Effector memory CD8-positive, alpha-beta T cell (primary cell): ENCODE results near the gene SGK1.
A peak's percentile ranks its signal among the peaks of the same experiment; 100 is the strongest.

ENCODE experiments used
- ATAC-seq: fragments of 150-1000 bp; cut with Tn5 transposase; replicated peaks from 2 replicates; pipeline ENCODE4 v1.10.0; 2021; ENCODE audit warnings: mild to moderate bottlenecking, moderate library complexity
- DNase-seq, 3 experiments: peaks; one replicate each; pipeline ENCODE4 v3.0.0; 2021
- H3K27ac Mint-ChIP-seq, 2 donors: one replicate each; pipeline ENCODE4 v1.8.0; 2022; ENCODE audit warnings: mild to moderate bottlenecking in 2 of 2, mixed read lengths in 2 of 2, moderate library complexity in 2 of 2
- H3K27me3 Mint-ChIP-seq, 2 donors: one replicate each; pipeline ENCODE4 v1.8.0; 2022; ENCODE audit warnings: mixed read lengths in 2 of 2
- H3K36me3 Mint-ChIP-seq: one replicate; pipeline ENCODE4 v1.8.0; 2022; ENCODE audit warnings: mild to moderate bottlenecking, moderate library complexity, mixed read lengths; ENCODE audit not compliant: insufficient read depth
- H3K4me1 Mint-ChIP-seq, 2 donors: one replicate each; pipeline ENCODE4 v1.8.0; 2022; ENCODE audit warnings: low read depth in 2 of 2, mixed read lengths in 2 of 2
- H3K4me3 Mint-ChIP-seq, 2 donors: one replicate each; pipeline ENCODE4 v1.8.0; 2022; ENCODE audit warnings: mild to moderate bottlenecking in 2 of 2, mixed read lengths in 2 of 2, moderate library complexity in 2 of 2
- H3K9me3 Mint-ChIP-seq, 2 donors: one replicate each; pipeline ENCODE4 v1.8.0; 2022; ENCODE audit warnings: mixed read lengths in 2 of 2
- total RNA-seq, 9 experiments: gene quantifications; one replicate each; lab custom pipeline; 2026; lab: John Stamatoyannopoulos, UW

The SGK1 gene
- total RNA-seq = 17.2 to 247 (median 131) reads per million in 9 experiments

GRCh38 chr6:134317471-134318131, at the start of gene SGK1:
Gene SGK1 (minus strand): TSS chr6:134318112. CDS start chr6:134317460, 652 bp downstream.
- Mint-ChIP-seq H3K4me1 (peaks cover 8 to 12% of the 10 kb centered on the region in 2 donors), H3K36me3 (no peaks in the 10 kb centered on the region), H3K9me3 (no peaks in the 10 kb centered on the region), H3K27ac (no peak within 1 kb of the TSS), H3K4me3 (peak within 1 kb of the TSS; percentile 83 to 91), H3K27me3 (peaks cover 39 to 47% of the 10 kb centered on the region in 2 donors)
- ATAC-seq = peak; percentile 64
- DNase-seq = peak in 1 of 3 experiments; percentile 5

- Mint-ChIP-seq H3K27ac (no peak overlapping the region), H3K4me3 (no peak overlapping the region), H3K36me3 (peaks cover 3% of the 10 kb centered on the region), H3K9me3 (no peaks in the 10 kb centered on the region), H3K27me3 (no peaks in the 10 kb centered on the region), H3K4me1 (no peaks in the 10 kb centered on the region)
- DNase-seq (no peak), ATAC-seq (no peak)
Measured at GRCh38 chr6:134363323-134364039, 45.6 kb upstream of the SGK1 start.

GRCh38 chr6:134361011-134361410, 43.1 kb upstream of the SGK1 start:
- no peak for DNase-seq
- Mint-ChIP-seq H3K4me1 (no peaks in the 10 kb centered on the region), H3K4me3 (no peak overlapping the region), H3K9me3 (no peaks in the 10 kb centered on the region), H3K36me3 (no peaks in the 10 kb centered on the region), H3K27ac (no peak overlapping the region), H3K27me3 (no peaks in the 10 kb centered on the region)
- no peak for ATAC-seq

GRCh38 chr6:134359302-134359701, 41.4 kb upstream of the SGK1 start:
- DNase-seq (no peak), ATAC-seq (no peak)
- Mint-ChIP-seq H3K9me3 (no peaks in the 10 kb centered on the region), H3K27ac (no peak overlapping the region), H3K36me3 (no peaks in the 10 kb centered on the region), H3K27me3 (no peaks in the 10 kb centered on the region), H3K4me3 (no peak overlapping the region), H3K4me1 (no peaks in the 10 kb centered on the region)

- no peaks in the 10 kb centered on the region for H3K9me3 Mint-ChIP-seq
- H3K27ac Mint-ChIP-seq = no peak overlapping the region
- peaks cover 0 to 2% of the 10 kb centered on the region in 2 donors for H3K4me1 Mint-ChIP-seq
- DNase-seq (no peak), ATAC-seq (no peak)
- H3K36me3 Mint-ChIP-seq = no peaks in the 10 kb centered on the region
- H3K27me3 Mint-ChIP-seq = no peaks in the 10 kb centered on the region
- H3K4me3 Mint-ChIP-seq = no peak overlapping the region
Measured at GRCh38 chr6:134358320-134358719, 40.4 kb upstream of the SGK1 start.

GRCh38 chr6:134357022-134357487, 39.1 kb upstream of the SGK1 start:
- Mint-ChIP-seq H3K9me3 (no peaks in the 10 kb centered on the region), H3K27ac (no peak overlapping the region), H3K27me3 (no peaks in the 10 kb centered on the region), H3K36me3 (no peaks in the 10 kb centered on the region), H3K4me1 (peaks cover 3 to 4% of the 10 kb centered on the region in 2 donors), H3K4me3 (no peak overlapping the region)
- DNase-seq (no peak), ATAC-seq (no peak)

- DNase-seq (no peak), ATAC-seq (no peak)
- peaks cover 7 to 11% of the 10 kb centered on the region in 2 donors for H3K4me1 Mint-ChIP-seq
- no peaks in the 10 kb centered on the region for H3K36me3 Mint-ChIP-seq
- no peaks in the 10 kb centered on the region for H3K9me3 Mint-ChIP-seq
- H3K4me3 Mint-ChIP-seq = no peak overlapping the region
- H3K27ac Mint-ChIP-seq = no peak overlapping the region
- H3K27me3 Mint-ChIP-seq = no peaks in the 10 kb centered on the region
Measured at GRCh38 chr6:134356405-134356804, 38.5 kb upstream of the SGK1 start.

GRCh38 chr6:134352786-134353480, 35.0 kb upstream of the SGK1 start:
- Mint-ChIP-seq H3K36me3 (no peaks in the 10 kb centered on the region), H3K4me3 (no peak overlapping the region), H3K9me3 (no peaks in the 10 kb centered on the region), H3K27ac (peak overlapping the region in 1 of 2 donors; percentile 50), H3K4me1 (peaks cover 7 to 11% of the 10 kb centered on the region in 2 donors), H3K27me3 (no peaks in the 10 kb centered on the region)
- ATAC-seq (no peak), DNase-seq (no peak)

- peak overlapping the region; percentile 19 to 55 for H3K4me3 Mint-ChIP-seq
- H3K9me3 Mint-ChIP-seq = no peaks in the 10 kb centered on the region
- H3K4me1 Mint-ChIP-seq = peaks cover 7 to 11% of the 10 kb centered on the region in 2 donors
- ATAC-seq (no peak), DNase-seq (no peak)
- H3K27ac Mint-ChIP-seq = peak overlapping the region; percentile 55 to 57
- no peaks in the 10 kb centered on the region for H3K36me3 Mint-ChIP-seq
- no peaks in the 10 kb centered on the region for H3K27me3 Mint-ChIP-seq
Measured at GRCh38 chr6:134351615-134352474, 33.9 kb upstream of the SGK1 start.

GRCh38 chr6:134347885-134348805, 30.2 kb upstream of the SGK1 start:
- ATAC-seq (no peak), DNase-seq (no peak)
- no peak overlapping the region for H3K27ac Mint-ChIP-seq
- H3K4me1 Mint-ChIP-seq = peaks cover 5 to 11% of the 10 kb centered on the region in 2 donors
- H3K36me3 Mint-ChIP-seq = no peaks in the 10 kb centered on the region
- H3K27me3 Mint-ChIP-seq = no peaks in the 10 kb centered on the region
- H3K4me3 Mint-ChIP-seq = no peak overlapping the region
- no peaks in the 10 kb centered on the region for H3K9me3 Mint-ChIP-seq

GRCh38 chr6:134346932-134347545, 29.1 kb upstream of the SGK1 start:
- ATAC-seq (no peak), DNase-seq (no peak)
- Mint-ChIP-seq H3K4me3 (no peak overlapping the region), H3K36me3 (no peaks in the 10 kb centered on the region), H3K27ac (peak overlapping the region in 1 of 2 donors; percentile 17), H3K27me3 (no peaks in the 10 kb centered on the region), H3K9me3 (no peaks in the 10 kb centered on the region), H3K4me1 (peaks cover 4 to 7% of the 10 kb centered on the region in 2 donors)

GRCh38 chr6:134345789-134346188, 27.9 kb upstream of the SGK1 start:
- H3K9me3 Mint-ChIP-seq = no peaks in the 10 kb centered on the region
- no peaks in the 10 kb centered on the region for H3K27me3 Mint-ChIP-seq
- ATAC-seq (no peak), DNase-seq (no peak)
- no peak overlapping the region for H3K27ac Mint-ChIP-seq
- H3K4me3 Mint-ChIP-seq = no peak overlapping the region
- H3K36me3 Mint-ChIP-seq = no peaks in the 10 kb centered on the region
- H3K4me1 Mint-ChIP-seq = no peaks in the 10 kb centered on the region
